Transverse colon (tissue), 3 donors: Measurements from ENCODE around the gene OCA2.

Source experiments
- POLR2A ChIP-seq: fragments of 450-650 bp; IDR thresholded peaks from one replicate; pipeline ENCODE4 v1.6.1; 2016; ENCODE audit warnings: antibody characterized with exemption, mild to moderate bottlenecking, moderate library complexity
- POLR2AphosphoS5 ChIP-seq, 3 donors: sonication (generic); formaldehyde crosslinking; IDR thresholded peaks; one replicate each; pipeline ENCODE4 v1.6.1; 2016; ENCODE audit warnings: antibody characterized with exemption in 3 of 3

DNA sequence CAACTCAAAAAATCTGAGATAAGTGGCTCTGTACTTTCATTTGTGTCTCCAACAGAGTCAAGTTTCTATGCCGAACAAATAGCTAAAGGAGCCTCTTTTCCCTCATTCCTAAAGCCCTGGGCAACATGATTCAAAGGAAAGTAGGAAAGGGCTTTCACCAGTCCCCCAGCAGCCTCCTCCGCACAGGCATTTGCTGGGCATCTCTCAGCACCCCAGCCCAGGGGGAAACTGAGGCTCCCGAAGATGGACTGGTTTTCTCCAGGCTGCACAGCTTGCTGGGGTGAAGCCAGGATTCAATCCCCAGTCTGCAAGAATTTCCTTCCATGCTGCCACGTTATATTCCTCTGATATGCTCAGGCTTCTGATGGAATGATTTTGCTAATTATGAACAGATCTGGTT, 163.8 kb downstream of the OCA2 start:
- TF ChIP-seq POLR2AphosphoS5 (IDR thresholded peaks at IDR 0.05) (no peak), POLR2A (no peak)
